ENCODE measurements around the gene CUEDC1.

DNA sequence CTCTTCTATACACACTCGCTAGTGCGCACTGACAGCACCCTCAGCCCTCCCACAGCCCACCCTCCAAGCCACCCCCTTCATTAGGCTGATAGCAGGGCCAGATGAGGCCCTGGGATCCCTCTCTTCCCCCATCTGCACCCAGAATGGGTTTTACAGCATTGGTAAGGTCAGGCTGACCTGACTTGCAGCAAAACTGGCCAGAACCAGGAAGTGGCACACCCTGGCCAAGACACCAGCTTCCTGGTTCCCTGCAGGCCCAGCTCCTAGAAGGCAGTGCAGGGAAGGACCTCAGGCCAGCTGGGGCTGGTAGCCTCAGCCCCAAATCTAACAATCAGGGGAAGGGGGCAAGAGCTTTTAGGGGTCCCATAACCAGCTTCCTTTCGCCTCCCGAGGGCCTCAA, 55.4 kb downstream of the CUEDC1 start:
- TF ChIP-seq, protein P1, sequence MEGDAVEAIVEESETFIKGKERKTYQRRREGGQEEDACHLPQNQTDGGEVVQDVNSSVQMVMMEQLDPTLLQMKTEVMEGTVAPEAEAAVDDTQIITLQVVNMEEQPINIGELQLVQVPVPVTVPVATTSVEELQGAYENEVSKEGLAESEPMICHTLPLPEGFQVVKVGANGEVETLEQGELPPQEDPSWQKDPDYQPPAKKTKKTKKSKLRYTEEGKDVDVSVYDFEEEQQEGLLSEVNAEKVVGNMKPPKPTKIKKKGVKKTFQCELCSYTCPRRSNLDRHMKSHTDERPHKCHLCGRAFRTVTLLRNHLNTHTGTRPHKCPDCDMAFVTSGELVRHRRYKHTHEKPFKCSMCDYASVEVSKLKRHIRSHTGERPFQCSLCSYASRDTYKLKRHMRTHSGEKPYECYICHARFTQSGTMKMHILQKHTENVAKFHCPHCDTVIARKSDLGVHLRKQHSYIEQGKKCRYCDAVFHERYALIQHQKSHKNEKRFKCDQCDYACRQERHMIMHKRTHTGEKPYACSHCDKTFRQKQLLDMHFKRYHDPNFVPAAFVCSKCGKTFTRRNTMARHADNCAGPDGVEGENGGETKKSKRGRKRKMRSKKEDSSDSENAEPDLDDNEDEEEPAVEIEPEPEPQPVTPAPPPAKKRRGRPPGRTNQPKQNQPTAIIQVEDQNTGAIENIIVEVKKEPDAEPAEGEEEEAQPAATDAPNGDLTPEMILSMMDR (IDR thresholded peaks at IDR 0.05), result no peak
- no peak for TF ChIP-seq POLR2A (IDR thresholded peaks at IDR 0.05)

All from heart left ventricle (tissue), 13 donors.